H9 (cell line): ENCODE data around the gene LRMDA. TPM values are rescaled to one million over a fixed set of nuclear protein-coding genes. Genes with fewer than 3 reads are reported as not detected.

Experiments used
- DNase-seq: peaks from one replicate; pipeline ENCODE4 v3.0.0-alpha.2; 2017
- H2AFZ ChIP-seq: one replicate; pipeline ENCODE4 v1.6.1; 2013; ENCODE audit warnings: mild to moderate bottlenecking, low read length, control low read depth, moderate library complexity
- H2AK5ac ChIP-seq: 2 replicates; pipeline ENCODE4 v1.6.1; 2013; ENCODE audit warnings: low read length, control low read depth, mixed read lengths; ENCODE audit not compliant: insufficient read length
- H2BK120ac ChIP-seq: one replicate; pipeline ENCODE4 v1.6.1; 2013; ENCODE audit warnings: low read depth, mild to moderate bottlenecking, low read length, control low read depth, inconsistent platforms; ENCODE audit not compliant: poor library complexity, severe bottlenecking
- H2BK12ac ChIP-seq: 2 replicates; pipeline ENCODE4 v1.6.1; 2013; ENCODE audit warnings: low read length, control low read depth, mixed read lengths, low read depth; ENCODE audit not compliant: insufficient read length
- H2BK15ac ChIP-seq: 2 replicates; pipeline ENCODE4 v1.6.1; 2013; ENCODE audit warnings: low read depth, low read length, control low read depth
- H2BK20ac ChIP-seq: one replicate; pipeline ENCODE4 v1.6.1; 2013; ENCODE audit warnings: low read depth, mild to moderate bottlenecking, low read length, control low read depth, inconsistent platforms; ENCODE audit not compliant: poor library complexity, severe bottlenecking
- H2BK5ac ChIP-seq: 2 replicates; pipeline ENCODE4 v1.6.1; 2013; ENCODE audit warnings: low read length, control low read depth, mixed read lengths; ENCODE audit not compliant: insufficient read length
- H3K14ac ChIP-seq: 2 replicates; pipeline ENCODE4 v1.6.1; 2013; ENCODE audit warnings: low read length, control low read depth; ENCODE audit not compliant: insufficient read depth
- H3K18ac ChIP-seq: 2 replicates; pipeline ENCODE4 v1.6.1; 2013; ENCODE audit warnings: low read depth, mild to moderate bottlenecking, mixed read lengths, low read length, control low read depth; ENCODE audit not compliant: insufficient read length
- H3K23ac ChIP-seq: 2 replicates; pipeline ENCODE4 v1.6.1; 2013; ENCODE audit warnings: low read length, control low read depth, mixed read lengths, low read depth; ENCODE audit not compliant: insufficient read length
- H3K23me2 ChIP-seq: 2 replicates; pipeline ENCODE4 v1.6.1; 2013; ENCODE audit warnings: low read depth, mild to moderate bottlenecking, mixed read lengths, low read length, control low read depth; ENCODE audit not compliant: insufficient read length, poor library complexity, severe bottlenecking
- H3K27ac ChIP-seq: 2 replicates; pipeline ENCODE4 v1.5.1; 2013; ENCODE audit warnings: low read length, control low read depth, mixed read lengths, low read depth; ENCODE audit not compliant: insufficient read length
- H3K27me3 ChIP-seq: 2 replicates; pipeline ENCODE4 v1.6.1; 2013; ENCODE audit warnings: low read length, control low read depth, inconsistent platforms; ENCODE audit not compliant: insufficient read depth
- H3K4ac ChIP-seq: 2 replicates; pipeline ENCODE4 v1.6.1; 2013; ENCODE audit warnings: low read depth, mild to moderate bottlenecking, control low read depth, inconsistent platforms, low read length, moderate library complexity
- H3K4me1 ChIP-seq: 2 replicates; pipeline ENCODE4 v1.6.1; 2013; ENCODE audit warnings: low read length, control low read depth, inconsistent platforms; ENCODE audit not compliant: insufficient read depth
- H3K4me2 ChIP-seq: 2 replicates; pipeline ENCODE4 v1.6.1; 2013; ENCODE audit warnings: low read length, control low read depth, mixed read lengths; ENCODE audit not compliant: insufficient read length, insufficient read depth
- H3K56ac ChIP-seq: 2 replicates; pipeline ENCODE4 v1.6.1; 2013; ENCODE audit warnings: low read depth, mild to moderate bottlenecking, mixed read lengths, low read length, control low read depth; ENCODE audit not compliant: insufficient read length
- H3K79me1 ChIP-seq: 2 replicates; pipeline ENCODE4 v1.6.1; 2013; ENCODE audit warnings: low read depth, mild to moderate bottlenecking, moderate library complexity, low read length, control low read depth, inconsistent platforms; ENCODE audit not compliant: insufficient read depth, poor library complexity, severe bottlenecking
- H3K79me2 ChIP-seq: 2 replicates; pipeline ENCODE4 v1.6.1; 2013; ENCODE audit warnings: low read length, control low read depth, inconsistent platforms; ENCODE audit not compliant: insufficient read depth
- H3K9ac ChIP-seq: 2 replicates; pipeline ENCODE4 v1.6.1; 2013; ENCODE audit warnings: low read length, control low read depth, mixed read lengths; ENCODE audit not compliant: insufficient read length; ENCODE audit errors: extremely low read depth
- H3K9me3 ChIP-seq: one replicate; pipeline ENCODE4 v1.6.1; 2013; ENCODE audit warnings: low read depth, low read length, inconsistent platforms; ENCODE audit not compliant: control insufficient read depth
- H3T11ph ChIP-seq: one replicate; pipeline ENCODE4 v1.6.1; 2013; ENCODE audit warnings: mild to moderate bottlenecking, low read length, control low read depth, inconsistent platforms
- H4K20me1 ChIP-seq: one replicate; pipeline ENCODE4 v1.6.1; 2013; ENCODE audit not compliant: control insufficient read depth, insufficient read length, insufficient read depth
- H4K5ac ChIP-seq: 2 replicates; pipeline ENCODE4 v1.6.1; 2013; ENCODE audit warnings: low read depth, mild to moderate bottlenecking, mixed read lengths, low read length, control low read depth; ENCODE audit not compliant: insufficient read length
- H4K8ac ChIP-seq: replicated peaks from 2 replicates; pipeline ENCODE4 v1.6.1; 2013; ENCODE audit warnings: low read length, control low read depth, mixed read lengths, low read depth; ENCODE audit not compliant: insufficient read length
- H4K91ac ChIP-seq: 2 replicates; pipeline ENCODE4 v1.6.1; 2013; ENCODE audit warnings: low read depth, mild to moderate bottlenecking, moderate library complexity, mixed read lengths, low read length, control low read depth; ENCODE audit not compliant: insufficient read length
- H3K27ac Mint-ChIP-seq, 3 experiments: 2 replicates in 2 of 3; 3 replicates in 1 of 3; pipeline ENCODE4 v1.8.0; 2020 to 2021; ENCODE audit warnings: mixed read lengths in 3 of 3, mild to moderate bottlenecking in 1 of 3, moderate library complexity in 1 of 3
- H3K27me3 Mint-ChIP-seq: 2 replicates; pipeline ENCODE4 v1.8.0; 2021; ENCODE audit warnings: low read depth, mild to moderate bottlenecking, moderate library complexity, mixed read lengths
- H3K36me3 Mint-ChIP-seq, 3 experiments: 2 replicates in 2 of 3; 3 replicates in 1 of 3; pipeline ENCODE4 v1.8.0; 2020 to 2021; ENCODE audit warnings: low read depth in 3 of 3, mixed read lengths in 3 of 3; ENCODE audit not compliant: insufficient read depth in 1 of 3
- H3K4me1 Mint-ChIP-seq, 2 experiments: 2 replicates each; pipeline ENCODE4 v1.8.0; 2020; ENCODE audit warnings: mixed read lengths in 2 of 2
- H3K4me3 Mint-ChIP-seq, 2 experiments: 2 replicates in 1 of 2; 3 replicates in 1 of 2; pipeline ENCODE4 v1.8.0; 2020 to 2021; ENCODE audit warnings: mild to moderate bottlenecking in 2 of 2, mixed read lengths in 2 of 2, moderate library complexity in 1 of 2
- H3K9me3 Mint-ChIP-seq, 2 experiments: 2 replicates in 1 of 2; 3 replicates in 1 of 2; pipeline ENCODE4 v1.8.0; 2020; ENCODE audit warnings: mild to moderate bottlenecking in 2 of 2, mixed read lengths in 2 of 2, moderate library complexity in 1 of 2
- WGBS: extraction: QIAGEN DNeasy Blood & Tissue Kit; methylation state at CpG from one replicate; pipeline ENCODE4 v1.1.7; 2013; ENCODE audit warnings: missing lambda C conversion rate, low lambda C conversion rate, mixed read lengths; ENCODE audit not compliant: insufficient read length; ENCODE audit errors: extremely low coverage; 5-methylcytosine and 5-hydroxymethylcytosine counted together
- total RNA-seq: library from RNA; stranded (reverse); gene quantifications from 2 replicates; pipeline ENCODE4 v1.2.1, GENCODE V29; 2021
- TF ChIP-seq, protein P1 (sequence below): fragments of 200-600 bp; sonication (generic); conservative IDR thresholded peaks from 3 replicates; pipeline ENCODE4 v1.8.0; 2021; ENCODE audit warnings: antibody characterized with exemption, mild to moderate bottlenecking

LRMDA gene
- total RNA-seq, 1 experiment from 2014 or later: 1.8 TPM

GRCh38 chr10:76334255-76334654 is 902.8 kb downstream of the LRMDA start:
- Histone ChIP-seq H3K9ac (no peak overlapping the region), H3K79me2 (no peaks in the 10 kb centered on the region), H3K4me2 (no peak overlapping the region), H4K91ac (no peak overlapping the region), H3K9me3 (no peaks in the 10 kb centered on the region), H3K4ac (no peak overlapping the region), H2BK20ac (no peak overlapping the region), H3K18ac (no peak overlapping the region), H2BK15ac (no peak overlapping the region), H3K27me3 (no peaks in the 10 kb centered on the region), H4K20me1 (no peaks in the 10 kb centered on the region), H2AFZ (no peak overlapping the region), H3T11ph (no peak overlapping the region), H2BK120ac (no peak overlapping the region), H3K23ac (no peak overlapping the region), H3K27ac (no peak overlapping the region), H3K4me1 (peaks cover 7% of the 10 kb centered on the region), H3K79me1 (no peaks in the 10 kb centered on the region), H2BK12ac (no peak overlapping the region), H3K56ac (no peak overlapping the region), H3K14ac (no peak overlapping the region), H3K23me2 (no peaks in the 10 kb centered on the region), H2BK5ac (no peak overlapping the region), H2AK5ac (no peak overlapping the region), H4K5ac (no peak overlapping the region), H4K8ac (no peak overlapping the region)
- Mint-ChIP-seq H3K36me3 (peaks cover 0 to 6% (median 5%) of the 10 kb centered on the region in 3 experiments; a peak in 5 of 7 replicates), H3K4me1 (peaks cover 29 to 32% of the 10 kb centered on the region in 2 experiments), H3K4me3 (no peak overlapping the region), H3K27ac (no peak overlapping the region), H3K27me3 (no peaks in the 10 kb centered on the region), H3K9me3 (peaks cover 0 to 3% of the 10 kb centered on the region in 2 experiments; a peak in 1 of 5 replicates)
- TF ChIP-seq, protein P1, sequence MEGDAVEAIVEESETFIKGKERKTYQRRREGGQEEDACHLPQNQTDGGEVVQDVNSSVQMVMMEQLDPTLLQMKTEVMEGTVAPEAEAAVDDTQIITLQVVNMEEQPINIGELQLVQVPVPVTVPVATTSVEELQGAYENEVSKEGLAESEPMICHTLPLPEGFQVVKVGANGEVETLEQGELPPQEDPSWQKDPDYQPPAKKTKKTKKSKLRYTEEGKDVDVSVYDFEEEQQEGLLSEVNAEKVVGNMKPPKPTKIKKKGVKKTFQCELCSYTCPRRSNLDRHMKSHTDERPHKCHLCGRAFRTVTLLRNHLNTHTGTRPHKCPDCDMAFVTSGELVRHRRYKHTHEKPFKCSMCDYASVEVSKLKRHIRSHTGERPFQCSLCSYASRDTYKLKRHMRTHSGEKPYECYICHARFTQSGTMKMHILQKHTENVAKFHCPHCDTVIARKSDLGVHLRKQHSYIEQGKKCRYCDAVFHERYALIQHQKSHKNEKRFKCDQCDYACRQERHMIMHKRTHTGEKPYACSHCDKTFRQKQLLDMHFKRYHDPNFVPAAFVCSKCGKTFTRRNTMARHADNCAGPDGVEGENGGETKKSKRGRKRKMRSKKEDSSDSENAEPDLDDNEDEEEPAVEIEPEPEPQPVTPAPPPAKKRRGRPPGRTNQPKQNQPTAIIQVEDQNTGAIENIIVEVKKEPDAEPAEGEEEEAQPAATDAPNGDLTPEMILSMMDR: no peak
- no peak for DNase-seq
- WGBS: no CpG with 5 or more reads among the region's 5 CpGs
